Astrocyte of the cerebellum (primary cell): ENCODE results near the gene C1orf210.

Source experiments
- DNase-seq: peaks from one replicate; pipeline ENCODE4 v3.0.0-alpha.2; 2011; ENCODE audit warnings: low read depth
- H3K4me3 ChIP-seq: 2 replicates; pipeline ENCODE4 v1.5.1; 2011; ENCODE audit warnings: mild to moderate bottlenecking, low read depth, low read length, moderate library complexity
- CTCF ChIP-seq: IDR thresholded peaks from 2 replicates; pipeline ENCODE4 v1.5.1; 2012; ENCODE audit warnings: low read length, low read depth, moderate library complexity, mild to moderate bottlenecking; ENCODE audit errors: missing control alignments
- in situ Hi-C: cut with HindIII; loops from 2 replicates; pipeline ENCODE4 v1.10.0; 2017; ENCODE audit warnings: low sequenced_read_pairs

Gene C1orf210

GRCh38 chr1:43251024-43251423 lies 34.4 kb downstream of the C1orf210 start:
- TF ChIP-seq CTCF, result no peak
- DNase-seq, result no peak
- in situ Hi-C loops, result no loop called here
- H3K4me3 ChIP-seq, result no peak overlapping the region

- no peak overlapping the region for H3K4me3 ChIP-seq
- TF ChIP-seq CTCF, result no peak
- no peak for DNase-seq
- in situ Hi-C loops, result no loop called here
Observed at GRCh38 chr1:43250351-43250761, 35.0 kb downstream of the C1orf210 start.

GRCh38 chr1:43247256-43247921 lies 38.0 kb downstream of the C1orf210 start:
- H3K4me3 ChIP-seq, result no peak overlapping the region
- in situ Hi-C loops, result loop anchor here (25.0 kb wide), 1 partner anchor 140 kb away; the partner anchor contains the start of genes MED8 and SZT2
- TF ChIP-seq CTCF, result no peak
- no peak for DNase-seq

GRCh38 chr1:43246466-43247213 lies 38.7 kb downstream of the C1orf210 start:
- H3K4me3 ChIP-seq, result no peak overlapping the region
- in situ Hi-C loops, result loop anchor here (25.0 kb wide), 1 partner anchor 141 kb away; the partner anchor contains the start of genes MED8 and SZT2

GRCh38 chr1:43243299-43243698 lies 42.1 kb downstream of the C1orf210 start:
- no peak overlapping the region for H3K4me3 ChIP-seq
- in situ Hi-C loops, result loop anchor here (25.0 kb wide), 1 partner anchor 144 kb away; the partner anchor contains the start of genes MED8 and SZT2
- no peak for TF ChIP-seq CTCF
- no peak for DNase-seq

More at GRCh38 chr1:43246466-43247213, 38.7 kb downstream of the C1orf210 start:
- DNase-seq, result no peak
- TF ChIP-seq CTCF, result no peak

GRCh38 chr1:43241413-43241836 lies 44.0 kb downstream of the C1orf210 start:
- TF ChIP-seq CTCF, result no peak
- H3K4me3 ChIP-seq, result no peak overlapping the region
- DNase-seq, result peak; percentile 11
- in situ Hi-C loops, result loop anchor here (25.0 kb wide), 1 partner anchor 146 kb away; the partner anchor contains the start of genes MED8 and SZT2
